Measurements from ENCODE around the gene DAAM1. TPM values are rescaled to one million over a fixed set of nuclear protein-coding genes. Genes with fewer than 3 reads are reported as not detected.

DAAM1 gene
- total RNA-seq, 1 experiment from 2014 or later = 35.3 TPM

DNA sequence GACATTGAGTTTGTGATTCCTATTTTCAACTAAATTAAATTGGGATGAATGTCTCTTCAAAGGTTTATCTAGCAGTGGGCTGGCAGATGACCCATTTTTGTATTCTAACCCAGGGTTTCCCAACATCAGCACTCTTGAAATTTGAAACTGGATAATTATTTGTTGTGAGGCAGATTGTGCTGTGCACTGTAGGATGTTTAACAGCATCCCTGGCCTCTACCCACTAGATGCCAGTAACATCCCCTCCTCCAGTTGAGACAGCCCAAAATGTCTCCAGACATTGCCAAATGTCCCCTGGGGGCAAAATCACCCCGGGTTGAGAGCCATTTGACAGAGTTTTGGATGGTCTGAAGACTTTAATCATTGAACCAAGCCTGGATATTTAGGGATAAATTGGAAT is 11.1 kb downstream of the DAAM1 start:
- no peak overlapping the region for H3K27ac Mint-ChIP-seq (ENCODE audit: unreplicated experiment)
- H3K4me3 Mint-ChIP-seq (ENCODE audit: unreplicated experiment) = no peak overlapping the region
- no peak for TF ChIP-seq CTCF (IDR thresholded peaks at IDR 0.05; ENCODE audit: insufficient read depth in 1 of 2, low read depth in 1 of 2, low read length in 1 of 2, severe bottlenecking in 1 of 2, unreplicated experiment in 1 of 2)
- H3K4me1 Mint-ChIP-seq (ENCODE audit: low read depth, unreplicated experiment) = no peaks in the 10 kb centered on the region
- no peaks in the 10 kb centered on the region for H3K9me3 Mint-ChIP-seq (ENCODE audit: unreplicated experiment)
- H3K27me3 Mint-ChIP-seq (ENCODE audit: insufficient read depth, unreplicated experiment) = no peaks in the 10 kb centered on the region
- CTCF ChIA-PET = no interaction called here
- H3K4me3 ChIP-seq (ENCODE audit: low read depth, low read length) = no peak overlapping the region
- H3K4me1 ChIP-seq = no peaks in the 10 kb centered on the region
- H3K36me3 ChIP-seq (ENCODE audit: control insufficient read depth, insufficient read depth, low read length) = no peaks in the 10 kb centered on the region
- no TSS peak for BruUV-seq (replicated peaks)
- intact Hi-C loops (cut with micrococcal nuclease; ENCODE audit: unreplicated experiment) = no loop called here
- no peak for DNase-seq
- no peaks in the 10 kb centered on the region for H3K27me3 ChIP-seq (replicated peaks; ENCODE audit: control insufficient read depth, insufficient read depth, low read length)
- no peaks in the 10 kb centered on the region for H3K9me3 ChIP-seq
- no peaks in the 10 kb centered on the region for H3K36me3 Mint-ChIP-seq (ENCODE audit: insufficient read depth, unreplicated experiment)
- POLR2A ChIA-PET = no interaction called here

GRCh38 chr14:59200195-59200594 is 11.7 kb downstream of the DAAM1 start:
- Mint-ChIP-seq H3K4me3 (ENCODE audit: unreplicated experiment) (no peak overlapping the region), H3K27me3 (ENCODE audit: insufficient read depth, unreplicated experiment) (no peaks in the 10 kb centered on the region), H3K9me3 (ENCODE audit: unreplicated experiment) (no peaks in the 10 kb centered on the region), H3K4me1 (ENCODE audit: low read depth, unreplicated experiment) (no peaks in the 10 kb centered on the region), H3K27ac (ENCODE audit: unreplicated experiment) (no peak overlapping the region), H3K36me3 (ENCODE audit: insufficient read depth, unreplicated experiment) (no peaks in the 10 kb centered on the region)
- DNase-seq = no peak
- intact Hi-C loops (cut with micrococcal nuclease; ENCODE audit: unreplicated experiment) = no loop called here
- no TSS peak for BruUV-seq (replicated peaks)
- ChIA-PET POLR2A (no interaction called here), CTCF (no interaction called here)
- Histone ChIP-seq H3K4me3 (ENCODE audit: low read depth, low read length) (no peak overlapping the region), H3K36me3 (ENCODE audit: control insufficient read depth, insufficient read depth, low read length) (no peaks in the 10 kb centered on the region), H3K4me1 (no peaks in the 10 kb centered on the region), H3K27me3 (replicated peaks; ENCODE audit: control insufficient read depth, insufficient read depth, low read length) (no peaks in the 10 kb centered on the region), H3K9me3 (no peaks in the 10 kb centered on the region)
- TF ChIP-seq CTCF (IDR thresholded peaks at IDR 0.05; ENCODE audit: insufficient read depth in 1 of 2, low read depth in 1 of 2, low read length in 1 of 2, severe bottlenecking in 1 of 2, unreplicated experiment in 1 of 2) = no peak

- Mint-ChIP-seq H3K4me1 (ENCODE audit: low read depth, unreplicated experiment) (no peaks in the 10 kb centered on the region), H3K4me3 (ENCODE audit: unreplicated experiment) (no peak overlapping the region), H3K36me3 (ENCODE audit: insufficient read depth, unreplicated experiment) (no peaks in the 10 kb centered on the region), H3K27ac (ENCODE audit: unreplicated experiment) (no peak overlapping the region), H3K9me3 (ENCODE audit: unreplicated experiment) (no peaks in the 10 kb centered on the region), H3K27me3 (ENCODE audit: insufficient read depth, unreplicated experiment) (no peaks in the 10 kb centered on the region)
- no peak for DNase-seq
- Histone ChIP-seq H3K4me1 (no peaks in the 10 kb centered on the region), H3K36me3 (ENCODE audit: control insufficient read depth, insufficient read depth, low read length) (no peaks in the 10 kb centered on the region), H3K4me3 (ENCODE audit: low read depth, low read length) (no peak overlapping the region), H3K27me3 (replicated peaks; ENCODE audit: control insufficient read depth, insufficient read depth, low read length) (no peaks in the 10 kb centered on the region), H3K9me3 (no peaks in the 10 kb centered on the region)
- no TSS peak for BruUV-seq (replicated peaks)
- intact Hi-C loops (cut with micrococcal nuclease; ENCODE audit: unreplicated experiment) = no loop called here
- ChIA-PET POLR2A (no interaction called here), CTCF (no interaction called here)
- TF ChIP-seq CTCF (IDR thresholded peaks at IDR 0.05; ENCODE audit: insufficient read depth in 1 of 2, low read depth in 1 of 2, low read length in 1 of 2, severe bottlenecking in 1 of 2, unreplicated experiment in 1 of 2) = no peak
These were observed 13.6 kb downstream of the DAAM1 start for GRCh38 chr14:59202031-59202430.
